CD4-positive, alpha-beta T cell (primary cell): ENCODE data around the gene ALAD. TPM values are rescaled to one million over a fixed set of nuclear protein-coding genes. Genes with fewer than 3 reads are reported as not detected.
"Not testable (repeated sequence)": the region's sequence is repeated elsewhere in the genome, so short reads cannot be mapped to it uniquely, and the experiment has no call there.

ENCODE experiments used
- ATAC-seq: fragments of 200-7000 bp; cut with Tn5 transposase; one replicate; pipeline ENCODE4 v1.10.0; 2022; ENCODE audit warnings: mild to moderate bottlenecking; ENCODE audit not compliant: poor library complexity
- CTCF ChIA-PET: fragments of 350-600 bp; sonication (Branson Sonifier 250); formaldehyde crosslinking; loops from one replicate; lab custom pipeline; 2021; ENCODE audit warnings: antibody characterized with exemption, inconsistent platforms; lab: Charles Lee
- POLR2A ChIA-PET: fragments of 350-600 bp; sonication (Branson Sonifier 250); formaldehyde crosslinking; loops from one replicate; lab custom pipeline; 2021; ENCODE audit warnings: antibody characterized with exemption, inconsistent platforms; lab: Charles Lee
- DNase-seq, 14 experiments: peaks; one replicate each; pipeline ENCODE4 v3.0.0-alpha.2; 2013 to 2020; ENCODE audit warnings: mixed read lengths in 2 of 14
- H3K27ac ChIP-seq, 2 donors: one replicate each; pipeline versions ENCODE4 v1.5.1 to v1.7.0; 2013; ENCODE audit warnings: low read length in 2 of 2, low read depth in 1 of 2, mild to moderate bottlenecking in 1 of 2
- H3K27me3 ChIP-seq, 2 experiments: 1 replicate in 1 of 2; 2 replicates in 1 of 2; pipeline versions ENCODE4 v1.6.1 to v1.7.0; 2013; ENCODE audit warnings: low read length in 2 of 2, control low read depth in 1 of 2, mild to moderate bottlenecking in 1 of 2, moderate library complexity in 1 of 2; ENCODE audit not compliant: insufficient read depth in 2 of 2, control insufficient read depth in 1 of 2
- H3K36me3 ChIP-seq: one replicate; pipeline ENCODE4 v1.6.1; 2013; ENCODE audit warnings: low read length, control low read depth; ENCODE audit not compliant: insufficient read depth
- H3K4me1 ChIP-seq: one replicate; pipeline ENCODE4 v1.6.1; 2013; ENCODE audit warnings: low read length, control low read depth; ENCODE audit not compliant: insufficient read depth
- H3K4me3 ChIP-seq: one replicate; pipeline ENCODE4 v1.5.1; 2013; ENCODE audit warnings: mild to moderate bottlenecking, low read length, moderate library complexity
- H3K9me3 ChIP-seq, 2 experiments: 1 replicate in 1 of 2; 2 replicates in 1 of 2; pipeline versions ENCODE4 v1.6.1 to v1.7.0; 2013; ENCODE audit warnings: low read length in 2 of 2, mild to moderate bottlenecking in 2 of 2, control low read depth in 1 of 2, moderate library complexity in 1 of 2; ENCODE audit not compliant: control insufficient read depth in 1 of 2, insufficient read depth in 1 of 2
- H3K27ac Mint-ChIP-seq: one replicate; pipeline ENCODE4 v1.8.0; 2020; ENCODE audit warnings: mixed read lengths
- H3K27me3 Mint-ChIP-seq: one replicate; pipeline ENCODE4 v1.8.0; 2021; ENCODE audit warnings: mixed read lengths
- H3K36me3 Mint-ChIP-seq: one replicate; pipeline ENCODE4 v1.8.0; 2021; ENCODE audit warnings: low read depth, mixed read lengths
- H3K4me1 Mint-ChIP-seq: one replicate; pipeline ENCODE4 v1.8.0; 2021; ENCODE audit warnings: low read depth, mixed read lengths
- H3K4me3 Mint-ChIP-seq: one replicate; pipeline ENCODE4 v1.8.0; 2020; ENCODE audit warnings: mild to moderate bottlenecking, mixed read lengths
- H3K9me3 Mint-ChIP-seq: one replicate; pipeline ENCODE4 v1.8.0; 2020; ENCODE audit warnings: mixed read lengths
- CTCF ChIP-seq: fragments of 200-600 bp; IDR thresholded peaks from one replicate; pipeline ENCODE4 v1.8.0; 2022; ENCODE audit warnings: antibody characterized with exemption, mild to moderate bottlenecking
- intact Hi-C, 2 experiments: fragments of 100-400 bp; cut with DNase I in 1 of 2; cut with micrococcal nuclease in 1 of 2; formaldehyde crosslinking; loops; one replicate each; pipeline versions ENCODE4 v1.15.1 to v1.9.0; 2023 to 2025; cut with DNase I, micrococcal nuclease
- total RNA-seq, 174 experiments: library from RNA in 2 of 174; stranded (reverse) in 2 of 174; gene quantifications; one replicate each; pipeline ENCODE4 v1.2.3 and lab custom pipeline; 2021 to 2026

Gene ALAD
- total RNA-seq, 2 experiments from 2014 or later: 14.5 to 15.0 TPM

- POLR2A ChIA-PET: no interaction called here
- Mint-ChIP-seq H3K9me3 (no peaks in the 10 kb centered on the region), H3K4me3 (no peak overlapping the region)
Measured at GRCh38 chr9:113368348-113368981, 32.6 kb downstream of the ALAD start.

GRCh38 chr9:113365652-113366051 lies 35.4 kb downstream of the ALAD start:
- H3K27ac ChIP-seq, H3K36me3 ChIP-seq, POLR2A ChIA-PET, H3K27me3 Mint-ChIP-seq, intact Hi-C loops, H3K4me3 Mint-ChIP-seq, H3K27ac Mint-ChIP-seq, H3K4me3 ChIP-seq, H3K27me3 ChIP-seq, H3K36me3 Mint-ChIP-seq, H3K9me3 Mint-ChIP-seq, H3K4me1 Mint-ChIP-seq, ATAC-seq, DNase-seq, H3K4me1 ChIP-seq, H3K9me3 ChIP-seq: not testable (repeated sequence)
- CTCF ChIA-PET: interaction anchor here (0.9 kb wide), 1 partner anchor 36 kb away, joined by 3 read pairs; the partner anchor contains the start of gene ALAD

More at GRCh38 chr9:113368348-113368981, 32.6 kb downstream of the ALAD start:
- DNase-seq (no peak), ATAC-seq (no peak)
- TF ChIP-seq CTCF: no peak
- no peaks in the 10 kb centered on the region for H3K27me3 ChIP-seq
- intact Hi-C loops: no loop called here
- H3K4me3 ChIP-seq: no peak overlapping the region
- H3K4me1 ChIP-seq: no peaks in the 10 kb centered on the region
- no peak overlapping the region for H3K27ac Mint-ChIP-seq
- H3K36me3 ChIP-seq: peaks cover 8% of the 10 kb centered on the region
- peaks cover 9% of the 10 kb centered on the region for H3K36me3 Mint-ChIP-seq
- CTCF ChIA-PET: no interaction called here
- H3K27ac ChIP-seq: no peak overlapping the region
- H3K9me3 ChIP-seq: no peaks in the 10 kb centered on the region
- no peaks in the 10 kb centered on the region for H3K27me3 Mint-ChIP-seq
- no peaks in the 10 kb centered on the region for H3K4me1 Mint-ChIP-seq

- H3K27ac Mint-ChIP-seq: no peak overlapping the region
- Histone ChIP-seq H3K9me3 (no peaks in the 10 kb centered on the region), H3K27me3 (no peaks in the 10 kb centered on the region), H3K4me3 (no peak overlapping the region), H3K4me1 (no peaks in the 10 kb centered on the region), H3K36me3 (no peaks in the 10 kb centered on the region), H3K27ac (no peak overlapping the region)
- DNase-seq (no peak), ATAC-seq (no peak)
- no peak for TF ChIP-seq CTCF
- ChIA-PET POLR2A (no interaction called here), CTCF (interaction anchor here (0.7 to 1.0 kb wide), 3 partner anchors 29 to 1729 kb away, joined by 3 read pairs; partner anchors contain the start of gene ALAD)
- H3K9me3 Mint-ChIP-seq: no peaks in the 10 kb centered on the region
- intact Hi-C loops: no loop called here
- H3K36me3 Mint-ChIP-seq: no peaks in the 10 kb centered on the region
- no peaks in the 10 kb centered on the region for H3K4me1 Mint-ChIP-seq
- no peak overlapping the region for H3K4me3 Mint-ChIP-seq
- peaks cover 4% of the 10 kb centered on the region for H3K27me3 Mint-ChIP-seq
Measured at GRCh38 chr9:113364951-113365350, 36.1 kb downstream of the ALAD start.

GRCh38 chr9:113363336-113363735 lies 37.7 kb downstream of the ALAD start:
- no peak for DNase-seq
- no peak for TF ChIP-seq CTCF
- Mint-ChIP-seq H3K27ac (no peak overlapping the region), H3K9me3 (no peaks in the 10 kb centered on the region), H3K36me3 (no peaks in the 10 kb centered on the region), H3K27me3 (peaks cover 4% of the 10 kb centered on the region), H3K4me3 (no peak overlapping the region), H3K4me1 (no peaks in the 10 kb centered on the region)
- ChIA-PET CTCF (no interaction called here), POLR2A (no interaction called here)
- H3K27ac ChIP-seq: no peak overlapping the region
- no peaks in the 10 kb centered on the region for H3K9me3 ChIP-seq
- H3K4me3 ChIP-seq: no peak overlapping the region
- H3K36me3 ChIP-seq: no peaks in the 10 kb centered on the region
- H3K4me1 ChIP-seq: no peaks in the 10 kb centered on the region
- H3K27me3 ChIP-seq: no peaks in the 10 kb centered on the region
- intact Hi-C loops: no loop called here
- ATAC-seq: no peak
